Astrocyte (in vitro differentiated cells and primary cell): Measurements from ENCODE around the gene GTF3A.
"Not testable (repeated sequence)": the region's sequence is repeated elsewhere in the genome, so short reads cannot be mapped to it uniquely, and the experiment has no call there.

Source experiments
- EZH2 ChIP-seq: IDR thresholded peaks from 2 replicates; pipeline ENCODE4 v1.6.1; 2012; ENCODE audit warnings: mild to moderate bottlenecking, low read length, inconsistent platforms; ENCODE audit not compliant: insufficient read depth
- TF ChIP-seq, protein P1 (sequence below): IDR thresholded peaks from 2 replicates; pipeline ENCODE4 v1.5.1; 2011; ENCODE audit warnings: low read depth, mild to moderate bottlenecking, inconsistent platforms, low read length, moderate library complexity; ENCODE audit not compliant: insufficient read depth

DNA sequence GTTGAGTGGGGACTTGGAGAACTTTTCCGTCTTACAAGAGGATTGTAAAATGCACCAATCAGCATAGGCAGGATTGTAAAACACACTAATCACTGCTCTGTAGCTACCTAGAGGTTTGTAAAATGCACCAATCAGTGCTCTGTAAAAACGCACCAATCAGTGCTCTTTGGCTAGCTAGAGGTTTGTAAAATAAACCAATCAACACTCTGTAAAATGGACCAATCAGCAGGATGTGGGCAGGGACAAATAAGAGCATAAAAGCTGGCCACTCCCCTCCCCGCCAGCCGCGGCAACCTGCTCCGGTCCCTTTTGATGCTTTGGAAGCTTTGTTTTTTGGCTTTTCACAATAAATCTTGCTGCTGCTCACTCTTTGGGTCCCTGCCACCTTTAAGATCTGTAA, 24.0 kb upstream of the GTF3A start:
- TF ChIP-seq, protein P1, sequence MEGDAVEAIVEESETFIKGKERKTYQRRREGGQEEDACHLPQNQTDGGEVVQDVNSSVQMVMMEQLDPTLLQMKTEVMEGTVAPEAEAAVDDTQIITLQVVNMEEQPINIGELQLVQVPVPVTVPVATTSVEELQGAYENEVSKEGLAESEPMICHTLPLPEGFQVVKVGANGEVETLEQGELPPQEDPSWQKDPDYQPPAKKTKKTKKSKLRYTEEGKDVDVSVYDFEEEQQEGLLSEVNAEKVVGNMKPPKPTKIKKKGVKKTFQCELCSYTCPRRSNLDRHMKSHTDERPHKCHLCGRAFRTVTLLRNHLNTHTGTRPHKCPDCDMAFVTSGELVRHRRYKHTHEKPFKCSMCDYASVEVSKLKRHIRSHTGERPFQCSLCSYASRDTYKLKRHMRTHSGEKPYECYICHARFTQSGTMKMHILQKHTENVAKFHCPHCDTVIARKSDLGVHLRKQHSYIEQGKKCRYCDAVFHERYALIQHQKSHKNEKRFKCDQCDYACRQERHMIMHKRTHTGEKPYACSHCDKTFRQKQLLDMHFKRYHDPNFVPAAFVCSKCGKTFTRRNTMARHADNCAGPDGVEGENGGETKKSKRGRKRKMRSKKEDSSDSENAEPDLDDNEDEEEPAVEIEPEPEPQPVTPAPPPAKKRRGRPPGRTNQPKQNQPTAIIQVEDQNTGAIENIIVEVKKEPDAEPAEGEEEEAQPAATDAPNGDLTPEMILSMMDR, result not testable (repeated sequence)
- not testable (repeated sequence) for TF ChIP-seq EZH2
